ENCODE data around the gene EFCAB6.

Gene EFCAB6

DNA sequence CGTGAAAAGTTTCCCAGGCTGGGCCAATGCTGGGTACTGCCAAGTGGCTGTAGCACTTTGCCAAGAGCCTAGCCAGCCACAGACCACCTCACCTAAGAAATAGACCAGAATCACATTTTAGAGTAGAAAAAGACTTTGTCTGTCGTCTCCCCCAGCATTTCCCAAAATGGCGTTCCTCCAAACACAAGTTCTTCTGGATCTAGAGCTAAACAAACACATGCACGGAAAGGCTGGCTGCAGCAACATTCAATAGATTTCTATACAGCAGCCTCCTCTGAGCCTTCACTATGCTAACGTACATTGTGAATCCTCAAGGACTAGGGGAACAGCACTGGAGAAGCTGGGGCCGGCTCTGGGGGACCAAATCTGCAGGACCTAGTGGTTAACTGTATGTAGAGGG is 65.0 kb downstream of the EFCAB6 start:
- DNase-seq (ENCODE audit: low read depth, low spot score) = no peak

DNA sequence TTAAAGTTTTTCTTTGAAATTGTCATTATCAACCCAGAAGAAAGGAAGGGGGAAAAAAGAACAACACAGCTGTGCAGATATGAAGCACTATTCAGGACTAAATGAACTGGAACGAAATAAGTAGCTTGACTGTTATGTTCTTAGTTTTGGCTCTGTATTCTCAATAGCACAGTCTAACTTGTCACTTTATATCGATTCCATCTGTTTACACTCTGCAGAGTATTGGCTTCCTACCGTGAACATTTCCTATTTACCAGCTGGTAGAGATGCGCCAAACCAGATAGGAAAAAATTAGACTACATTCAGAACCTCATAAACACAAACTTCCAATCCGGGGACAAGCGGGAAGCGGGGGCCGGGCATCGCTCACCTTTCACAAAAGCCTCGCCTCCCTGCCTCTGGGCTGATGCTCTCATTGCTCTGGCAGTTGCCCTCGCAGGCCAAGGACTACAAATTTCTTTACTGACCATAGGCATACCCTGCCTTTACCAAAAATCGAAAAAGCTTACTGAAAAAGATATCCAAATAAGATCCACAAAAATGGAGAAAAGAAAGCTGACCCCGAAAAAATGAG is 66.2 kb downstream of the EFCAB6 start:
- no peak for DNase-seq (ENCODE audit: low read depth, low spot score)

GRCh38 chr22:43745411-43745770 is 66.7 kb downstream of the EFCAB6 start:
- DNase-seq (ENCODE audit: low read depth, low spot score) = no peak

GRCh38 chr22:43744700-43745410 is 67.2 kb downstream of the EFCAB6 start:
- DNase-seq (ENCODE audit: low read depth, low spot score) = no peak

GRCh38 chr22:43743929-43744643 is 68.0 kb downstream of the EFCAB6 start:
- DNase-seq (ENCODE audit: low read depth, low spot score) = no peak

- DNase-seq (ENCODE audit: low read depth, low spot score) = no peak
These were observed 69.0 kb downstream of the EFCAB6 start for GRCh38 chr22:43743131-43743530.

DNA sequence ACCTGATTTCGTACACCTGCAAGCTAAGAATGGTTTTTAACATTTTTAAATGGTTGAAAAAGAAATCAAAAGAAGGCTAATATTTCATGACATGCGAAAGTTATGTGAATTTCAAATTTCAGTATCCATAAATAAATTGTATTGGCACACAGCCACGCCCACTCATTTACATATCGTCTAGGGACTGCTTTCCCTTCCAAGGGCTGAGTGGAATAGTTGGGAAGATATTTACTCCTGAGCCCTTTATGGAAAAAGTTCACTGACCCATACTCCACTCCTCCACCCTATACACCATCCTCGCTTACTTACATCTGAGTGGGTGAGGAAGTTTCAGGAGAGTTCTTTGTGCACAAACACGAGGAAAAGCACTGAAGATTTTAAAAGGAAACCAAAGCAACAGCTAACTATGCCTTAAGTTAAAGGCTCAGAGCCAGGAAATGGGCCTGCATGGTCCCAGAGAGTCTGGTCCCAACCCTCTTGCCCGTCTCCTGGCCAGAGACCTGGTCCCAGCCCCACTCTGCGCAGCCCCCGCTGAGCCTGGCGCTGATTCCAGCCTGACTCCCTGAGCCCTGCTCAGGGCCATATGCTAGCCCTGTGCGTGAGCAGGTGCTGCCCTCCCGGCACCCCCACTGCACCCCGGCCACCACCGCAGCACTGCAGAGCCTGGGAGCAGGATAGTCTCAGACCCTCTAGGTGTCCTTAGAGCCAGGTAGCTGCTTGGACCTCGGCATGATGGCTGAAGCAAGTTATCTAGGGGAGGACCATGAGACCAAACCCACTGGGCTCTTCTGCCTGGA is 69.8 kb downstream of the EFCAB6 start:
- no peak for DNase-seq (ENCODE audit: low read depth, low spot score)

DNA sequence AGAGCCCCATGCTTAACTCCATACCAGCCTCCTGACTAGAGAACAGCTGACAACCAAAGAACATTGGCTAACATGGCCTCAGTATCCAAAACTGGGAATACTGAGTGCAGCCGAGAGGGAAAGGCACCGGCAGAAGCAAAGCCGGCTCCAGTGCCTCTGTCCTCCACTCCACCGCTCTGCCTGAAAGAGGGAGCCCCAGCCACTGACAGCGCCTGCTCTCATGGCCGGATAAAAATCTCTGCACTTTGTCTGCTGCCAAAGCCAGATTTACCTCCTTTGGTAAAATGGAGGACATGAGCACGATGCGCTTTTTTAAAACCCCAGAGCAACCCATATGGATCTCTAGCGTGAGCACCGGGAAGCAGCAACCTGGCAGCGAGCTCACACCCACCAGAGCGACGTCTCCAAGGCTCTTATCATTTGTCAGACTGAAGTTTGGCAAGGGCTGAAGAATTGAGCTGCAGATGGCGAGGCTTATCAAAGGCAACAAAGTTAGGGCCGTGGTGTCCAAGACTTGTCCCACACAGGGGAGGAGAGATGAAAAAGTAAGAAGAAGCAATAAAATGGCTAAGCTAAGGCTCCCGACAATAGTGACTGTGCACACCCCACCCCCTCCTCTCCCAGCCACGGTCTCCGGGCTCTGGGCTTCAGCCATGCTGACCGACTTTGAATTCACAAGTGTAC is 71.4 kb downstream of the EFCAB6 start:
- no peak for DNase-seq (ENCODE audit: low read depth, low spot score)

DNA sequence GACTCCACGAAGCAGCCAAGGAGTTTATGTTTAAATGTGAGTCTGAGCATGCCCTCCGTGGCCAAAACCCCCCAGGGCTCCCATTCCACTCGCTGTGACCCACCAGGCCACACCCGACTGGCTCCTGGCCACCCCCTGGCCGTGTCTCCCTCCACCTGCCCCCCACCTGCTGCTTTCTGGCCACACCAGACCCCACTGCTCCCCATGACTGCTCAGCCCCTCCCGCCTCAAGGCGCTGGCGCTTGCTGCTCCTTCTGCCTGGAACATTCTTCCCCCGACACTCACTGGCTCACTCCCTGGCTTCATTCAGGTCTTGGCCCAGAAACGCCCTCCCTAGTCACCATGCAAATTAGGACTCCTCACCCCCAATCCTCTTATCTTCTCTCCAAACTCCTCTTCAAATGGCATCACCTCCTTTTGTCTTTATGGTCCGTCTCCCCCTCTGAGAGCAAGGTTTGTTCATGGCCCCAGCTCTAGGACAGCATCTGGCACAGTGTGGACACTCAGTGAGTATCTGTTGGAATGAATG is 72.2 kb downstream of the EFCAB6 start:
- DNase-seq (ENCODE audit: low read depth, low spot score) = no peak

DNA sequence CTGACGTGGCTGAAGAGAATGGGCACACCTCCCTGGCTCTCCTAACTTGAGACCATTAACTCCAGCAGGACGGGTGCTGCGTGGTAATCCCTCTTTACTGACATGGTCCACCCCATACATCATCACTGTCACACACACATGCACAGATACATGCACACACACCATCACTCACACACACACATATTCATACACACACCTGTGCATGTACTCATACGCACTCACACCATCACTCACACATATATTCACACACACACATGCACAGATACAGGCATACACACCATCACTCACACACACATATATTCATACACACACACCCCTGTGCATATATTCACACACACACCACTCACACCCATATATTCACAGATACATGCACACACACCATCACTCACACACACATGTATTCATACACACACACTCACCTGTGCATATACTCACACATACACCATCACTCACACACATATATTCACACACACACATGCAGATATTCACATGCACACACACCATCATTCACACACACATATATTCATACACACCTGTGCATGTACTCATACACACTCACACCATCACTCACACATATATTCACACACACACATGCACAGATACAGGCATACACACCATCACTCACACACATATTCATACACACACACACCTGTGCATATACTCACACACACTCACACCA is 74.8 kb downstream of the EFCAB6 start:
- DNase-seq (ENCODE audit: low read depth, low spot score) = no peak

DNA sequence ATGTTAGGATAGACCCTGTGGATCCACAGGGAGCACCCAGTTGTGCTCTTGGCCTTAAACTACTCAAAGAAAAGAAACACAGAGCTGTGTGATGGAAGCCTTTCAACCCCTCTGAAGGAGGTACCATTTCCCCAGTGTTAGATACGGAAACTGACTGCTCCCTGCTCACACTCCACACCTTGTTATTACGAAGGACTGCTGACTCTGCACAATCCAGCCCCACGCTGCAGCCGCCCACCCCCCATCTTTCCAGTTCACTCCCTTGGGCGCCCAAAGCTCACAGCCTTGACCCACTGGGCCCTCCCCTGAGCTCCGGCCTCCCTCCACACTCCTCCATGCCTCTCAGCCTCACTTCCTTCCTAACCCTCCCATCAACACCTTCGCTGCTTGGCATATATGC is 75.5 kb downstream of the EFCAB6 start:
- no peak for DNase-seq (ENCODE audit: low read depth, low spot score)

GRCh38 chr22:43734370-43735150 is 77.5 kb downstream of the EFCAB6 start:
- no peak for DNase-seq (ENCODE audit: low read depth, low spot score)

GRCh38 chr22:43733138-43733537 is 79.0 kb downstream of the EFCAB6 start:
- no peak for DNase-seq (ENCODE audit: low read depth, low spot score)

DNA sequence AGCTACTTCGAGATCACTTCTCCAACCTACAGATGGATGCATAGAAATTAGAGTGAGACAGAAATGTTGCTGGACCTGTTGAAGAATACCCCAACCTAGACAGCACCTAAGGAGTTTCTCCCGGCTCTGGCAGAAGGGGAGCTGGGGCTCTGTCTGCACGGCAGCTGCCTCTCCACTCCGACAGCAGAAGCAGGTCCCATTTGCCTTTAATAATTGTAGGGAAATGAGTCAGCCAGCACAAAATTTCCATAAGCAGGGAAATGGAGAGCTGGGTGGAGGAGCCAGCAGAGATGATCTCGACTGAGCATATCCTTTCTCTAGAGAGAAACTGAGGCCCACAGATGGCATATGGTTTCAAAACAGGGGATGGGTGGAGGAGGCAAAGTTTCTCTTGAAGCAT is 80.1 kb downstream of the EFCAB6 start:
- no peak for DNase-seq (ENCODE audit: low read depth, low spot score)

- no peak for DNase-seq (ENCODE audit: low read depth, low spot score)
These were observed 85.1 kb downstream of the EFCAB6 start for GRCh38 chr22:43726964-43727543.

DNA sequence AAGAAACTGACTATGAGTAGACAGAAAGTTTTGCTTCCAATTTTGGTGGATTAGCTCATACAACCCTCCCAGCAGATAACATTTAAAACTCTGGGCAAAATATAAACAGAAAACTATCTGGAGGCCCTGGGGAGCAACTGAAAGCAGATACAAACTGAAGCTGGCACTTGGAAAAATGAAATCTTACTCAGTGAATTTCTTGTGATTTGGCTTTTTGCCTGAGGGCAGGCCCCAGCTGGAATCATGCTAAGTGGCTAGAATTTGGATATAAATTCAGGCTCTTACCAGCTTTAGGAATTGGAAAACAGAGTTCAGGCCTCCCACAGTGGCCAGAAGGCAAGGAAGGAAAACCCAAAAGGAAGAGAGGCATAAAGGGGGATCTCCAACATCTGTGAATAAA is 85.8 kb downstream of the EFCAB6 start:
- DNase-seq (ENCODE audit: low read depth, low spot score) = no peak

DNA sequence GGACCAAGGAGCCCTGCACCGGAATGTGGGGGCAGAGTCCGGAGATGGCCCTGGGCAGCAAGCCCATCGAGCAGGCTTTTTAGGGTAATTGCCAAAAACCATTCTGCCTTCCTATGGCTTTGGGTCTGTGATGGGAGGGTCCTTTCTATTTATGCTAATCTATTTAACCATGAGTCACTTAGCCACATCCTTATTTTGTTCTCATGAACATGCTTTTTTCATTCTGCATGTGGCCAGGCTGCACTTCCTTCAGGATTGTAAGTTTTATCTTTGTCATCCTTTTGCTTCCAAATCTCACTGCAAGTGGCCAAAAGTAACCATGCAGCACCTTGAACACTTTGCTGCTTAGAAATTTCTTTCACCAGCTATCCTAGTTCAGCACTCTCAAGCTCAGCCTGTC is 88.3 kb downstream of the EFCAB6 start:
- no peak for DNase-seq (ENCODE audit: low read depth, low spot score)

DNA sequence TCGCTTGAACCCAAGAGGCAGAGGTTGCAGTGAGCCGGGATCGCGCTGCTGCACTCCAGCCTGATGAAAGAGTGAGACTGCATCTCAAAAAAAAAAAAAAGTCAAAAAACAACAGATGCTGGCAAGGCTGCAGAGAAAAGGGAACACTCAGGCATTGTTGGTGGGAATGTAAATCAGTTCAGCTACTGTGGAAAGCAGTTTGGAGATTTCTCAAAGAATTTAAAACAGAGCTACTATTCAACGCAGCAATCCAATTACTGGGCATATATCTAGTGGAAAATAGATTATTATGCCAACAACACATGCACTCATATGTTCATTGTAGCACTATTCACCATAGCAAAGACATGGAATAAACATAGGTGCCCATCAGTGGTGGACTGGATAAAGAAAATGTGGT is 89.7 kb downstream of the EFCAB6 start:
- no peak for DNase-seq (ENCODE audit: low read depth, low spot score)

GRCh38 chr22:43720716-43721115 is 91.4 kb downstream of the EFCAB6 start:
- DNase-seq (ENCODE audit: low read depth, low spot score) = no peak

- DNase-seq (ENCODE audit: low read depth, low spot score) = no peak
These were observed 98.0 kb downstream of the EFCAB6 start for GRCh38 chr22:43714104-43714503.

All from activated naive CD8-positive, alpha-beta T cell treated with anti-CD3 and anti-CD28 coated beads, Interleukin-2, amount 50 U/mL, for 16 hours (primary cell).